VCaP (cell line): ENCODE results near the gene MST1.
A peak's percentile ranks its signal among the peaks of the same experiment; 100 is the strongest.

ENCODE experiments used
- H3K27ac ChIP-seq: fragments of 450-650 bp; 2 replicates; pipeline ENCODE4 v1.5.1; 2017
- CTCF ChIP-seq: fragments of 450-650 bp; conservative IDR thresholded peaks from 2 replicates; pipeline ENCODE4 v1.5.1; 2017; ENCODE audit warnings: mild to moderate bottlenecking, moderate library complexity

The MST1 gene

GRCh38 chr3:49704629-49705028 lies 15.4 kb upstream of the MST1 start:
- no peak overlapping the region for H3K27ac ChIP-seq
- TF ChIP-seq CTCF: no peak

GRCh38 chr3:49703956-49704355 lies 14.7 kb upstream of the MST1 start:
- peak overlapping the region; percentile 25; the same call in 1 of the 2 replicates for H3K27ac ChIP-seq
- no peak for TF ChIP-seq CTCF

GRCh38 chr3:49703443-49703927 lies 14.2 kb upstream of the MST1 start:
- H3K27ac ChIP-seq: peak overlapping the region; percentile 25; the same call in 1 of the 2 replicates
- peak; percentile 97 for TF ChIP-seq CTCF

- H3K27ac ChIP-seq: no peak overlapping the region
- TF ChIP-seq CTCF: no peak
Measured at GRCh38 chr3:49702672-49703071, 13.4 kb upstream of the MST1 start.

- TF ChIP-seq CTCF: peak; percentile 55
- H3K27ac ChIP-seq: no peak overlapping the region
Measured at GRCh38 chr3:49701388-49702077, 12.3 kb upstream of the MST1 start.

- no peak for TF ChIP-seq CTCF
- no peak overlapping the region for H3K27ac ChIP-seq
Measured at GRCh38 chr3:49700453-49701128, 11.3 kb upstream of the MST1 start.

- no peak overlapping the region for H3K27ac ChIP-seq
- TF ChIP-seq CTCF: no peak
Measured at GRCh38 chr3:49700014-49700413, 10.7 kb upstream of the MST1 start.
